ENCODE results near the gene EPHA7. TPM values are rescaled to one million over a fixed set of nuclear protein-coding genes. Genes with fewer than 3 reads are reported as not detected.

The EPHA7 gene
- total RNA-seq, 1 donor from 2014 or later: not detected

- intact Hi-C loops (cut with micrococcal nuclease): no loop called here
These were observed 93.6 kb downstream of the EPHA7 start for GRCh38 chr6:93325761-93326160.

GRCh38 chr6:93323630-93324029 lies 95.7 kb downstream of the EPHA7 start:
- intact Hi-C loops (cut with micrococcal nuclease): no loop called here

DNA sequence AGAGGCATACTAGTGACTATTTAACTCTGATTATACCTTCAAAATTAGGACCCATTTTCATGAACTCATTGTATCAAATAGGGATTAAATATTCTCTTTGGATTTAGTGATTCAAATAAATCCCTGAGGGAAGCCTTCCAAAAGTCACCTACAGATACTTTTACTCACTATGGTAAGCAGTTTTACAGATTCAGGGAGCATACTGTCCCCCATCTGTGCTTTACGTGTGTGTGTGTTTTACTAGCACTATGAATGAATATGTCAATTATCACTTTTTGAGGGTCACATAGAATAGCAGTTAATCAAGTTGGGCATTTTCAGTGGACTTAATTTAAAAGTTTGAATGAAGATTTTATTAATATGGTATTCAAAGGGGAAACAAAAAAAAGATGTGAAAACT lies 96.7 kb downstream of the EPHA7 start:
- intact Hi-C loops (cut with micrococcal nuclease): no loop called here

- intact Hi-C loops (cut with micrococcal nuclease): no loop called here
These were observed 100.1 kb downstream of the EPHA7 start for GRCh38 chr6:93319304-93319703.

GRCh38 chr6:93318121-93318520 lies 101.2 kb downstream of the EPHA7 start:
- intact Hi-C loops (cut with micrococcal nuclease): no loop called here

DNA sequence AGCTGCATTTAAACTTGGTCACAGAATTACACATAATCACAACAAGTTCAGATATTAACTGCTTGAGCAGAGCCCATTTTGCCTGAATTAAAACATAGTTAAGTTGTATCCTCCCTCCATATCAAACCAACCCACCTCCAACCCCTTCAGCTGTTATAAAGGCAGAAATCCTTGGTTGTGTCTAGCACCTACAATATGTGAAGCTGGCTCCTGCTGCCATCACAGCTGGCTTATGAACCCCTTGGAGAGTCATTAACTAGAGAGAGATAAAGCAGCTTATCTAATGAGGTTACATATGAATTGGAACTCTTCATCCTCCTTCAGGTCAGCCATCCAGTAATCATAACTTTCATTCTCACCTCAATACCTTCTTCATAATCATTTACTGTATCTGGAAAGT lies 101.8 kb downstream of the EPHA7 start:
- intact Hi-C loops (cut with micrococcal nuclease): no loop called here

DNA sequence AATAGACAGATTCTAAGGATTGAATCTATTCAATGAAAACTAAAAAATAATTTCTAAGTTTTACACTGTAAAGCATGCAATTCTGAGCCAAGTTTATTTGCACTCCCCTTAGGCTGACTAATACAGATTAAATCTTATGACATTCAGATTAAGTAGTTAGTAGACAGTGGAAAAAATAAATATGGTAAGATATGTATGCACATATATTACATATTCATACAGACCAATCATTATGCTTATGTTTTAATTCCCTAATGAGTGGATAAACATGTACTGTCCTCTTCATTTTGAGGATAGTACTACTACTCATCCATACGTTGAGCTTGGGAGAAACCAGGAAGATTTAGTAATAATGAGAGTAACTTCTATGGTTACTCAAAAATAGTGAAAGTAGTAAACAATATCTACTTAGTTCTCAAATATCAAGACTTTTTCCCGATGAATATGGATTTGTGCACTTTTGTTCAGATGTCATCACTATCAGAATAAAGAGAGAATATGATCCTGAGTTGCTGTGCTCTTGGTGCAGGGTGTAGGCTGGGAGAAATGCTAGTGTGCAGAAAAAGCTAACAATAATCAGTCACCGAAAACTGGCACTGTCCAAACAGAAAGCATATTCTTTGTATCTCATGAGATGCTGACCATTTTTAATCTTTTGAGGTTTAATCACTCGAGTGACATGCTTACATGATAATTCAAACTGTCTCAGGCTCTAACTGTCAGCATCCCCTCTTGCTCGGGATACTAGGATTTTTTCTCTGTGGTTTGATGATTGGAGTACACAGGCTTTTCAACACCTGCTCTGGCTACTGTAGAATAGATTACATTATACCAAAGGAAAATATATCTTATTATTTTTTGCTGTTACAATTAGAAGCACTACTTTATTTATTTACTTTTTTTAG lies 111.6 kb downstream of the EPHA7 start:
- intact Hi-C loops (cut with micrococcal nuclease): no loop called here

- intact Hi-C loops (cut with micrococcal nuclease): no loop called here
These were observed 114.3 kb downstream of the EPHA7 start for GRCh38 chr6:93305088-93305487.

DNA sequence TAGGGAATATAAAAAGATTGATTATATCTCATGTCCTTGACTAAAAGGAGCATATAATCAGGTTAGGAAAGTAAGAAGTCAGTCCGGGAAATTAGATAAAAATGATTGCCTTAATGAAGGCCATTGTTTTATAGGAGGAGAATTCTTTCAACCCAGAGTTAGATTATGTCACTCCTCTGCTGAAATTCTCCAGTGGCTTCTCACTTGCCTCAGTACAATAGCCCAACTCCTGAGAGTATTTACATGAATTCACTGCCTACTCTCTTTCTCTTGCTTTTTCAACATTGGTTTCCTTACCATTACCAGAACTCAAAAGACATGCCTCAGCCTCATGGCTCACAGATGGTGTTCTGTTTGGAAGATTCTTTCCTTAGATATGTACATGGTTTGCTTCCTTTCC lies 114.9 kb downstream of the EPHA7 start:
- intact Hi-C loops (cut with micrococcal nuclease): no loop called here

GRCh38 chr6:93300661-93301060 lies 118.7 kb downstream of the EPHA7 start:
- intact Hi-C loops (cut with micrococcal nuclease): no loop called here

GRCh38 chr6:93299622-93300021 lies 119.7 kb downstream of the EPHA7 start:
- intact Hi-C loops (cut with micrococcal nuclease): no loop called here

DNA sequence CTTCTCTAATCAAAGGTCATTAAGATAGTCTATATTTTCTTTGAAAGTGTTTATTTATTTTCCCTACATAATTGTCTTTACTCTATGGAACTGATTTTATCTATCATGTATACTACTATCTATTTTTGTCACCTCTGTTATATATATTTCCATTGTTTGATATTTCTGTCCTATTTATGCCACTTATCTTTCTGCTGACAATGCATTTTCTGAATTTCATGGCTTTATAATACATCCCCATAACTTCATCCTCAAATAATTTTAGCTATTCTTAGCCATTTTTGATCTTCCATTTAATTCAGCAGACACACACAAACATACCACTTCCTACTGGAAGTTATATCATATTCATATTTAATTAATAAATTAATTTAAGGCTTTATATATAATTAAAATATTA lies 123.7 kb downstream of the EPHA7 start:
- intact Hi-C loops (cut with micrococcal nuclease): no loop called here

DNA sequence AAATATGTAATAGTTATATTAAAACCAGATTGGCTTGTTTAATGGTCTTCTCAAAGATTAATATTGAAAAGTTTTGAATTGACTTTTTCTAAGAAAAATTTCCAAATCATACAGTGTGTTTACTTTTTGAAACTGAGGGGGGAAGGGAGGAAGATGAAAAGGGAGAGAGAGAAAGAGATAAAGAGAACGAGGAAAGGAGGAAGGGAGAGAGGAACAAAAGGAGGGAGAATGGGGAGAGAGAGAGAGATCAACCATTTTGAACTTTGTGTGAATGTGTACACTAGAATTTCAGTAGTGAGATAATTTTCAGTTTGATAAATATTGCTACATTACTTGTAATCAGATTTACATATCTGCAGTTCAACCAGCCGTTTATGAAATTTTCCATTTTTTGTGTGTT lies 124.5 kb downstream of the EPHA7 start:
- intact Hi-C loops (cut with micrococcal nuclease): no loop called here

GRCh38 chr6:93293872-93294271 lies 125.5 kb downstream of the EPHA7 start:
- intact Hi-C loops (cut with micrococcal nuclease): no loop called here

GRCh38 chr6:93293460-93293859 lies 125.9 kb downstream of the EPHA7 start:
- intact Hi-C loops (cut with micrococcal nuclease): no loop called here

- intact Hi-C loops (cut with micrococcal nuclease): no loop called here
These were observed 136.8 kb downstream of the EPHA7 start for GRCh38 chr6:93282521-93283031.

- intact Hi-C loops (cut with micrococcal nuclease): no loop called here
These were observed 141.1 kb downstream of the EPHA7 start for GRCh38 chr6:93278241-93278640.

DNA sequence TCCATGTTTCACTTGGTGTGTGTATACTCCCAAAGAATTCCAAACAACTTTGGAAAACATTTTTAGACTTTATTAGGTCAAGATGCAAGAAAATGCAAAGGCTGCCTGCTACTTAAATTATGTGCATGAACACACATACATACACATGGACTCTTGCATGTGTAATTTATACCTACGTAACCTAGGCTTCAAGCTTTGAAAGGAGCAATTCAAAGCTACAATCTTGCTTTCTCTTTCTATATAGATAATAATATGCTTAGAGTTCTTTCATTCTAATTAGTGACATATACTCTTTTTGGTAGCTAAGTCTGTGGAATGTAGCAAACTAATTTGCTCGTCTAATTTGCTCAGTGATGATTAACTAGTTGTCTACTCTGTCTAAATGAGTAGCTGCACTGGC lies 146.5 kb downstream of the EPHA7 start:
- intact Hi-C loops (cut with micrococcal nuclease): no loop called here

DNA sequence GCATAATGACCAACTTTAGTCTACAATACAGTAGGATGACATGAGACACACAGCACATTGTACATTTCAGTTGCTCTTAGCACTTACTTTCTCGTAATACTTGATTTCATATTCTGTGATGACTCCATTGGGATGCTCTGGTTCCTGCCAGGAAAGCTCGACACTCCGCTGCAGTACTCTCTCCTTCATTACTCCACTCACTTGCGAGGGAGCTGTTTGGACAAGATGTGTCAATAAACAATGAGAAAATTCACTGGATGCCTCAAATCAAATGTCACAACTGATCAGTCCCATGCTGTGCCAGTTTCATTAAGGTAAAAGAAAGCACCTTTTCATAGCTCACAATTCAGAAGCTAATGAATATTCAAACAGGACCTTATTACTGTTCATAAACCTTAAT lies 147.1 kb downstream of the EPHA7 start:
- intact Hi-C loops (cut with micrococcal nuclease): no loop called here

GRCh38 chr6:93266116-93266817 lies 153.1 kb downstream of the EPHA7 start:
- intact Hi-C loops (cut with micrococcal nuclease): no loop called here

DNA sequence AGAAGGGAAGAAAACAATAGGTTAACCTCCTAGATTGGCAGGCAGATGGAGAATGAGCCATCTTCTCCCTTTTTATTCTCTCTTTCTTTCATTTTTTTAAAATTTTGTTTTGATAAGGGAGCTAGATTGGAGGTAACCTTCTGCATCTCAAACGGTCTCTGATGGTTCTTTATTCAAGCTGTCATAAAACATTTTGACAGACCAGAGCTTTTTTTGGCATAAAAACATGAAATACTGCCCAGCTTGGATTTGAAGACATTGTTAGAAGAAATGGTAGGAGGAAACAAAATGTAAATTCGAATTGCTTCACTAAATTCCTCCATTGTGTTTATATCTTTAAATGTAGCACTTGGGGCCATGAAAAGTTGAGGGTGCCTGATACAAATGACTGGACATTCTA lies 158.5 kb downstream of the EPHA7 start:
- intact Hi-C loops (cut with micrococcal nuclease): no loop called here

DNA sequence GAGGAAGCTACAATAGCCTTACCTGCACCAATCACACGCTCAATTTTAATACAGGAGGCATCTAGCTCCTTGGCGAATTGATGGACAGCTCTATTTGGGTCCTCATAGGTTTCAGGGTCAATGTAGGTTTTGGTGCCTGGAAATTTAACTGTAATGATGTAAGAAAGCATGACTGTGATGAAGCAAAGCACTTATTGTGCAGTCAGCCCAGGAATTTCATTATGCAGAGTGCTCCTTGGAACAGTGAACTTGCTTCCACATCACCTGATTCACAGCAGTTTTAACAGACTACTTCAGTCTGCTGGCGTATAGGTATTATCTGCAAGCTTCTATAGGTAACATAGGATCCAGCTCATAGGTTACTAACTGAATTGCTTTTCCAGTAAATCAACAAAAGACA lies 160.0 kb downstream of the EPHA7 start:
- intact Hi-C loops (cut with micrococcal nuclease): no loop called here

DNA sequence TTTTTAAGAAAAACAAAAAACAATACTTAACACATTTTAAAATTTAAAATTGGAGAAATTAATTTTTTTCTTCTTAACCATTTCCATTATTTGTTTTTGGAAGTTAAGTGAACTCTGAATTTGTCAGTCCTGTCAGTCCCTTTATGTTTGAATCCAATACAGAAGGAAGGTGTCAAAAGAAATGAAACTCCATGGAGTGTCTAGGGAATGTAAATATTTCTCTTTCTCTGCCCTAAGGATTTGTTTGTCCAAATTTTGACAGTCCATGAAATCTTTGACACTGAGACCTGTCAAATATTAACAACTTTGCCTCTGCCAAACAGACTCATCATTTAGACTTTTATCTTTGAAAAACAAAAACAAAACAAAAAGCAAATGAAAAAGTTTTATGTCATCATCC lies 166.4 kb downstream of the EPHA7 start:
- intact Hi-C loops (cut with micrococcal nuclease): no loop called here
